GM12878 (cell line): ENCODE data around the gene NPEPPS. TPM values are rescaled to one million over a fixed set of nuclear protein-coding genes. Genes with fewer than 3 reads are reported as not detected.

Experiments used
- ATF7 ChIP-seq: fragments of 450-650 bp; IDR thresholded peaks from 2 replicates; pipeline ENCODE4 v1.6.1; 2016; ENCODE audit warnings: low read depth, mild to moderate bottlenecking
- FOXM1 ChIP-seq: IDR thresholded peaks from 2 replicates; pipeline ENCODE4 v1.6.1; 2012; ENCODE audit warnings: low read depth, mild to moderate bottlenecking, inconsistent platforms, low read length, moderate library complexity
- MEF2A ChIP-seq: IDR thresholded peaks from 2 replicates; pipeline ENCODE4 v1.6.1; 2011; ENCODE audit warnings: low read depth, mild to moderate bottlenecking, low read length, moderate library complexity; ENCODE audit not compliant: insufficient read depth
- PAX5 ChIP-seq: IDR thresholded peaks from 2 replicates; pipeline ENCODE4 v1.6.1; 2011; ENCODE audit warnings: low read depth, low read length, borderline replicate concordance
- POLR2A ChIP-seq: IDR thresholded peaks from 2 replicates; pipeline ENCODE4 v1.6.1; 2011; ENCODE audit warnings: low read depth, mild to moderate bottlenecking, low read length
- RAD21 ChIP-seq: IDR thresholded peaks from 2 replicates; pipeline ENCODE4 v1.6.1; 2011; ENCODE audit warnings: mild to moderate bottlenecking, low read depth, low read length, moderate library complexity; ENCODE audit not compliant: insufficient read depth
- SREBF2 ChIP-seq: IDR thresholded peaks from 2 replicates; pipeline ENCODE4 v1.6.1; 2012; ENCODE audit warnings: mild to moderate bottlenecking, low read length
- TBL1XR1 ChIP-seq: IDR thresholded peaks from 2 replicates; pipeline ENCODE4 v1.6.1; 2012; ENCODE audit warnings: low read depth, low read length, improper control_type of control experiment
- TCF3 ChIP-seq: IDR thresholded peaks from 2 replicates; pipeline ENCODE4 v1.6.1; 2012; ENCODE audit warnings: low read depth, mild to moderate bottlenecking, low read length, borderline replicate concordance; ENCODE audit not compliant: insufficient read depth
- YY1 ChIP-seq: IDR thresholded peaks from 2 replicates; pipeline ENCODE4 v1.6.1; 2011; ENCODE audit warnings: low read depth, mild to moderate bottlenecking, low read length
- polyA plus RNA-seq, 11 experiments: library from polyadenylated mRNA; depleted of rRNA in 4 of 11; unstranded in 6 of 11; stranded (reverse) in 5 of 11; fragments of >200 nt; fragmentation: Nextera tagmentation in 4 of 11; fragmentation: Illumina TruSeq in 1 of 11; extraction: Ambion mirVana in 4 of 11; extraction: Trizol in 1 of 11; gene quantifications; 1 replicate in 1 of 11; 2 replicates in 10 of 11; pipeline versions ENCODE4 v1.2.1 to v1.2.3, GENCODE V29; 2011 to 2016; ENCODE audit warnings: inconsistent platforms in 2 of 11, missing spikeins in 2 of 11, low read depth in 1 of 11
- total RNA-seq, 4 experiments: library from RNA; depleted of rRNA in 3 of 4; stranded (reverse); fragments of >200 nt in 3 of 4; fragmentation: Illumina TruSeq in 1 of 4; extraction: Trizol in 1 of 4; gene quantifications; 2 replicates each; pipeline versions ENCODE4 v1.2.1 to v1.2.3, GENCODE V29; 2013 to 2021
- TF ChIP-seq, protein P1 (sequence below), 3 experiments: IDR thresholded peaks in 2 of 3; conservative IDR thresholded peaks in 1 of 3; 2 replicates each; pipeline ENCODE4 v1.5.1; 2011; ENCODE audit warnings: low read depth in 3 of 3, low read length in 3 of 3, mild to moderate bottlenecking in 3 of 3, control low read depth in 2 of 3, moderate library complexity in 2 of 3, inconsistent platforms in 1 of 3, mixed read lengths in 1 of 3; ENCODE audit not compliant: control insufficient read depth in 2 of 3, insufficient read depth in 1 of 3; ENCODE audit errors: extremely low read depth in 1 of 3
- TF ChIP-seq, protein P2 (sequence below): fragments of 450-650 bp; IDR thresholded peaks from 2 replicates; pipeline ENCODE4 v1.6.1; 2016; ENCODE audit warnings: mild to moderate bottlenecking

NPEPPS gene
- total and polyA plus RNA-seq, 10 of the 15 experiments (the other 5 are each of a cell fraction or from before 2014, with no cell fraction given): 25.8 to 214 (median 64.6) TPM

DNA sequence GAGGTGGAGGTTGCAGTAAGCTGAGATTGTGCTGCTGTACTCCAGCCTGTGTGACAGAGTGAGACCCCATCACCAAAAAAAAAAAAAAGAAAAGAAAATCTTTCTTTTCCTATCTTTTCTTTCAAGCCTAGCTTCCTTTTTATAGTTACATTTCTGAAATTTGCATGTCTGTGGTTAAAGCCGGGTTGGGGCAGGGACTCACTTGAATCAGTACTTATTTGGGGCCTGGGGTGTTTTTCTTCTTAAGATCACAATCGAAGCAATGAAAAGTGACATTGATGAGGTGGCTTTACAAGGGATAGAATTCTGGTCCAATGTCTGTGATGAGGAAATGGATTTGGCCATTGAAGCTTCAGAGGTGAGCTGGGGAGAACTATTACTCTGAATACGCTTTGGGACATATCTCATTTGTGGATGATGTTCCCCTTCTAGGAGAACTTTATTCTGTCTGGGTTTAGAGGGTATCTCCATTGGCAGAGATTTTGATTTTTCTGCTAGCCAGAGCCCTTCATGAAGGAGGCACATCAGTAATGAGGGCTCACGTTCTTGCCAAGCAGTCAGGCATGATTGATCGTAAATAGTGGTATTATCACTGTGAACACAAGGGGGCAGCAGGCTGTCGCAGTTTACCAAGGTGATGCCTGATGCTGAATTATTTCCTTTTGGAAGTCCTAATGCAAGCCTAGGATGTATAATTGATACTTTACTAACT, 133.2 kb downstream of the NPEPPS start (continued):
- peak; percentile 28; the same call in 1 of the 2 replicates for TF ChIP-seq FOXM1
- TF ChIP-seq TBL1XR1: no peak
- TF ChIP-seq YY1: no peak; the same call in 1 of the 2 replicates
- TF ChIP-seq, protein P1, sequence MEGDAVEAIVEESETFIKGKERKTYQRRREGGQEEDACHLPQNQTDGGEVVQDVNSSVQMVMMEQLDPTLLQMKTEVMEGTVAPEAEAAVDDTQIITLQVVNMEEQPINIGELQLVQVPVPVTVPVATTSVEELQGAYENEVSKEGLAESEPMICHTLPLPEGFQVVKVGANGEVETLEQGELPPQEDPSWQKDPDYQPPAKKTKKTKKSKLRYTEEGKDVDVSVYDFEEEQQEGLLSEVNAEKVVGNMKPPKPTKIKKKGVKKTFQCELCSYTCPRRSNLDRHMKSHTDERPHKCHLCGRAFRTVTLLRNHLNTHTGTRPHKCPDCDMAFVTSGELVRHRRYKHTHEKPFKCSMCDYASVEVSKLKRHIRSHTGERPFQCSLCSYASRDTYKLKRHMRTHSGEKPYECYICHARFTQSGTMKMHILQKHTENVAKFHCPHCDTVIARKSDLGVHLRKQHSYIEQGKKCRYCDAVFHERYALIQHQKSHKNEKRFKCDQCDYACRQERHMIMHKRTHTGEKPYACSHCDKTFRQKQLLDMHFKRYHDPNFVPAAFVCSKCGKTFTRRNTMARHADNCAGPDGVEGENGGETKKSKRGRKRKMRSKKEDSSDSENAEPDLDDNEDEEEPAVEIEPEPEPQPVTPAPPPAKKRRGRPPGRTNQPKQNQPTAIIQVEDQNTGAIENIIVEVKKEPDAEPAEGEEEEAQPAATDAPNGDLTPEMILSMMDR (IDR thresholded peaks at IDR 0.05 in 2 of 3, conservative IDR thresholded peaks at IDR 0.05 in 1 of 3; ENCODE audit: control insufficient read depth in 2 of 3, extremely low read depth in 1 of 3, insufficient read depth in 1 of 3, low read depth in 3 of 3, low read length in 3 of 3): peak; percentile 71 to 87 (median 72)
- TF ChIP-seq MEF2A: no peak
- peak; percentile 56; the same call in 1 of the 2 replicates for TF ChIP-seq POLR2A
- no peak for TF ChIP-seq SREBF2
- TF ChIP-seq, protein P2, sequence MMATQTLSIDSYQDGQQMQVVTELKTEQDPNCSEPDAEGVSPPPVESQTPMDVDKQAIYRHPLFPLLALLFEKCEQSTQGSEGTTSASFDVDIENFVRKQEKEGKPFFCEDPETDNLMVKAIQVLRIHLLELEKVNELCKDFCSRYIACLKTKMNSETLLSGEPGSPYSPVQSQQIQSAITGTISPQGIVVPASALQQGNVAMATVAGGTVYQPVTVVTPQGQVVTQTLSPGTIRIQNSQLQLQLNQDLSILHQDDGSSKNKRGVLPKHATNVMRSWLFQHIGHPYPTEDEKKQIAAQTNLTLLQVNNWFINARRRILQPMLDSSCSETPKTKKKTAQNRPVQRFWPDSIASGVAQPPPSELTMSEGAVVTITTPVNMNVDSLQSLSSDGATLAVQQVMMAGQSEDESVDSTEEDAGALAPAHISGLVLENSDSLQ: peak; percentile 50; the same call in 1 of the 2 replicates
- 0 out of 2 replicates have a peak, but pooled peaks have one; percentile 10 for TF ChIP-seq ATF7
- TF ChIP-seq PAX5: peak; percentile 92
- no peak for TF ChIP-seq TCF3
- peak; percentile 55 for TF ChIP-seq RAD21
